Measurements from ENCODE around the gene JSRP1.

- TF ChIP-seq, protein P1, sequence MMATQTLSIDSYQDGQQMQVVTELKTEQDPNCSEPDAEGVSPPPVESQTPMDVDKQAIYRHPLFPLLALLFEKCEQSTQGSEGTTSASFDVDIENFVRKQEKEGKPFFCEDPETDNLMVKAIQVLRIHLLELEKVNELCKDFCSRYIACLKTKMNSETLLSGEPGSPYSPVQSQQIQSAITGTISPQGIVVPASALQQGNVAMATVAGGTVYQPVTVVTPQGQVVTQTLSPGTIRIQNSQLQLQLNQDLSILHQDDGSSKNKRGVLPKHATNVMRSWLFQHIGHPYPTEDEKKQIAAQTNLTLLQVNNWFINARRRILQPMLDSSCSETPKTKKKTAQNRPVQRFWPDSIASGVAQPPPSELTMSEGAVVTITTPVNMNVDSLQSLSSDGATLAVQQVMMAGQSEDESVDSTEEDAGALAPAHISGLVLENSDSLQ (IDR thresholded peaks at IDR 0.05) = no peak
- TF ChIP-seq L3MBTL2 (conservative IDR thresholded peaks at IDR 0.05) (no peak), NFRKB (IDR thresholded peaks at IDR 0.05) (no peak), FOXA1 (IDR thresholded peaks at IDR 0.05) (no peak), FOXK2 (IDR thresholded peaks at IDR 0.05) (no peak), SP1 (IDR thresholded peaks at IDR 0.05) (no peak), CTBP1 (IDR thresholded peaks at IDR 0.05; ENCODE audit: borderline replicate concordance) (no peak), FOXM1 (IDR thresholded peaks at IDR 0.05; ENCODE audit: borderline replicate concordance) (no peak), ZNF384 (IDR thresholded peaks at IDR 0.05) (no peak), ELF4 (IDR thresholded peaks at IDR 0.05) (no peak), BHLHE40 (IDR thresholded peaks at IDR 0.05; ENCODE audit: borderline replicate concordance) (no peak), TARDBP (IDR thresholded peaks at IDR 0.05) (no peak), SUZ12 (IDR thresholded peaks at IDR 0.05) (no peak)
Observed at GRCh38 chr19:2242092-2242537, 14.1 kb downstream of the JSRP1 start.

All from HEK293T (cell line).